Limb (tissue), 2 donors: ENCODE data around the gene RBM47.
"Not testable (repeated sequence)": the region's sequence is repeated elsewhere in the genome, so short reads cannot be mapped to it uniquely, and the experiment has no call there.

ENCODE experiments used
- DNase-seq, 2 donors: peaks; one replicate each; pipeline ENCODE4 v3.0.0-alpha.2; 2016; ENCODE audit errors: extremely low spot score in 2 of 2

The RBM47 gene

GRCh38 chr4:40417941-40418340, 211.7 kb downstream of the RBM47 start:
- no peak for DNase-seq

GRCh38 chr4:40414673-40415072, 215.0 kb downstream of the RBM47 start:
- no peak for DNase-seq

GRCh38 chr4:40412866-40413795, 216.5 kb downstream of the RBM47 start:
- no peak for DNase-seq

DNA sequence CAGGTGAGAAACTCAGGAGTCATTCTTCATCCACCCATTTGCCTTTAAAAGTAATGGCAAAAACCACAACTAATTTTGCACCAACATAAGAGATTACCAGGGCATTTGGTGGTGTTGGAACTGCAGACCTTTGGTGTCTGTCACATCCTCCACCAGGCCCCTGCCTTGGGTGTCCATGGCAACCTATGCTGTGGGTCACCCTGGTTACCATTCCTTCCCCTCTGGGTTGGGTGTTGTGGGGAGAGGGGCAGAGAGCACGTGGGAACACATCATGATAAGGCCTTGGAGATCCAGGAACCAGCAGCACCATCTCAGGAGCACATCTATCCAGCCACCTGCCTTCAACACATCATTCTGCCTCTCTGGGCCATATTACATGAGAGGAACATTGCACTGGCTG, 217.3 kb downstream of the RBM47 start:
- no peak for DNase-seq

- no peak for DNase-seq
Observed at GRCh38 chr4:40409835-40410234, 219.8 kb downstream of the RBM47 start.

DNA sequence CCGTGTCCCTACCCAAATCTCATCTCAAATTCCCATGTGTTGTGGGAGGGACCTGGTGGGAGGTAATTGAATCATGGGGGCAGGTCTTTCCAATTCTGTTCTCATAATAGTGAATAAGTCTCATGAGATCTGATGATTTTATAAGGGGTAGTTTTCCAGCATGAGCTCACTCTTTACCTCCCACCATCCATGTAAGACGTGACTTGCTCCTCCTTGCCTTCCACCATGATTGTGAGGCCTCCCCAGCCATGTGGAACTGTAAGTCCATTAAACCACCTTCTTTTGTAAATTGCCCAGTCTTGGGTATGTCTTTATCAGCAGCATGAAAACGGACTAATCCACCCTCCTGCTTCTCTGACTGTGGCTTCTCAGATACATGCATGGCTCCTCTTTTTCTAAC, 222.2 kb downstream of the RBM47 start:
- DNase-seq, result not testable (repeated sequence)

- DNase-seq, result no peak
Observed at GRCh38 chr4:40406340-40406739, 223.3 kb downstream of the RBM47 start.

- no peak for DNase-seq
Observed at GRCh38 chr4:40405193-40405592, 224.5 kb downstream of the RBM47 start.

DNA sequence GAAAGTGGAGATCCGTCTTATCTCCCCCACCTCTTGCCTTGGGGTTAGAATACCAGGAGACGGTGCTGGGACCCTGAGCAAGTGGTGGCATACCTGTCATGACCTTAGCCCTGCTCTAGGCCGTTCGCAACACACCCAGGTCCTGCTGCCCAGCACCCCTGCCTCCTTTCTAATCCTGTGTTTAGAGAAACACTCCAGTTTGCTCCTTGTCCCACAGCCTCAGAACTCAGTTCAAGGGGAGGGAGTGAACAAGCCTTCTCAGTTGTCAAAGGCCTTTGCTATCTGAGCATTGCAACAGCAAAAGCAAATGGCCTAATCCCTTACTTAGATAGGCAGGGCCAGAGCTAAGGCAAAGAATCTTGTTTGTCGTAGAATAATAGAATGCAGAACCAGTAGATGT, 226.6 kb downstream of the RBM47 start:
- DNase-seq, result no peak

GRCh38 chr4:40402556-40402955, 227.1 kb downstream of the RBM47 start:
- DNase-seq, result no peak

- DNase-seq, result peak in 1 of 2 donors; percentile 52
Observed at GRCh38 chr4:40401631-40402030, 228.0 kb downstream of the RBM47 start.

DNA sequence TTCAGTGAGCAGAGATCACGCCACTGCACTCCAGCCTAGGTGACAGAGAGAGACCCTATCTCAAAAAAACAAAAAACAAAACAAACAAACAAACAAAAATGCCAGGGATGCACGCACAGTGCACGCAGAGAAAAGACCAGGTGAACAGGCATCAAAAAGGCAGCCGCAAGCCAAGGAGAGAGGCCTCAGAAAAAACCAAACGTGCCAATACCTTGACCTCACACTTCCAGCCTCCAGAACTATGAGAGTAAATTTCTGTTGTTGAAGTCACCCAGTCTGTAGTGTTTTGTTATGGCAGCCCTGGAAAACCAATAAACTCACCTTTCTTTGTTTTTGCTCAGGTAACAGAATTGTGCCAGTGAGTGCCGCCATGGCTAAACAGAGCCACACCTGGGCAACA, 228.6 kb downstream of the RBM47 start:
- no peak for DNase-seq

GRCh38 chr4:40399578-40399977, 230.1 kb downstream of the RBM47 start:
- DNase-seq, result no peak

- peak; percentile 18 to 43 for DNase-seq
Observed at GRCh38 chr4:40395908-40396793, 233.5 kb downstream of the RBM47 start.

- DNase-seq, result no peak
Observed at GRCh38 chr4:40395166-40395900, 234.3 kb downstream of the RBM47 start.

DNA sequence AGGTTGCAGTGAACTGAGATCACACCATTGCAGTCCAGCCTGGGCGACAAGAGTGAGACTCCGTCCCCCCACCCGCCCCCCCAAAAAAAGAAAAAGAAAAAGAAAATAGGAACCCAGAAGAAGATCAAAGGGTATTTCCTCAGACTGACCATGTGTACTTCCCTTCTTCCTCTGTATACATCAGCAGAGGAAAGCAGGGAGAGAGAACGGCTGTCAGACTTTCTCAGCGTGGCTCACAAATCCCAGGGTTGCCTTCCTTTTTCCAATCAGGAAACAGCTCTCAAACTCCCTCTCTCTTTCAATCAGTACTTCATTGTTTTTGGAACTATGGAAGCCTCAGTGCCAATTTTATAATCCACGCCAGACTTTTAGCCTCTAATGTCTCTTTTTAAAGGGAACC, 235.4 kb downstream of the RBM47 start:
- peak in 1 of 2 donors; percentile 11 for DNase-seq

DNA sequence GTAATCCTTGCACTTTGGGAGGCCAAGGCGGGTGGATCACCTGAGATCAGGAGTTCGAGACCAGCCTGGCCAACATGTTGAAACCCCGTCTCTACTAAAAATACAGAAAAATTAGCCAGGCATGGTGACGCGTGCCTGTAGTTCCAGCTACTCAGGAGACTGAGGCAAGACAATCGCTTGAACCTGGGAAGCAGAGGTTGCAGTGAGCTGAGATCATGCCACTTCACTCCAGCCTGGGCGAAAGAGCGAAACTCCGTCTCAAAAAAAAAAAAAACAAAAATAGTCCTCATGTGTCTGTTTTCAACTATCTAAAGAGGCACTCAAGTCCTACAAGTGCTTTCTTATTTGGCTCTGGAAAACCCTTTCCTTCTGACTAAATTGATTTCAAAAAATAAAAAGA, 237.4 kb downstream of the RBM47 start:
- not testable (repeated sequence) for DNase-seq

DNA sequence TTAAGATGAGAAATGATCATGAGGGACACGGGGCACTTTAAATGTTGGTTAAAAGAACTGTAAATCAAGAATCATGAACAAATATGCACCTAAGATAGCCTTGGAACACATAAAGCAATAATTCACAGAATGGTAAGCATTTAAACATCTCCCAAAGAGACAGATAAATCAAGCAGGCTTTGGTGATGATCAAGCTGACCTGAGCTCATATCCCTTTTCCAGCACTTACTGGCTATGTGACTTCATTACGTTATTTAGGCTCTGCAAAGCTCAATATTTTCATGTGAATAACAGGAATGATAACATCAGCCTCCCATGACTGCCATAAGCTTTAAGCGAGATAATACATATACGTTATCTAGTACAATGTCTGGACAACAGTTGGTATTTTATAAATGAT, 239.7 kb downstream of the RBM47 start:
- DNase-seq, result no peak

DNA sequence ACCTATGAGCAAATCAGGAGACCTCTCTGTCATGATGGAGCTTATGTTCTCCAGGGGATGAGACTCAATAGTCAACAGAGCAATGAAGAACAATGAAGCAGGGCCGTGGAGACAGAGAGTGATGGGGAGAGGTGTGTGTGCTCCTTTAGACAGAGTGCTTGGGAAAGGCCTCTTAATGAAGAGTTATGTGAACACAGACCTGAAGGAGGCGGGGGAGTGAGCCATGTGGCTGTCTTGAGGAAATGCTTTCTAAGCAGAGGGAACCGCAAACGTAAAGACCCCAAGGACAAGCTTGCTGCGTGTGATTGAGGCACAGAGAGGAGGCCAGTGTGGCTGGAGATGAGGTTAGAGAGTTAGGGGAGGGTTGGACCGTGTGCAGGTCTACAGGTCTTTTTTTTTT, 241.4 kb downstream of the RBM47 start:
- DNase-seq, result no peak

- DNase-seq, result no peak
Observed at GRCh38 chr4:40380647-40381046, 249.0 kb downstream of the RBM47 start.

DNA sequence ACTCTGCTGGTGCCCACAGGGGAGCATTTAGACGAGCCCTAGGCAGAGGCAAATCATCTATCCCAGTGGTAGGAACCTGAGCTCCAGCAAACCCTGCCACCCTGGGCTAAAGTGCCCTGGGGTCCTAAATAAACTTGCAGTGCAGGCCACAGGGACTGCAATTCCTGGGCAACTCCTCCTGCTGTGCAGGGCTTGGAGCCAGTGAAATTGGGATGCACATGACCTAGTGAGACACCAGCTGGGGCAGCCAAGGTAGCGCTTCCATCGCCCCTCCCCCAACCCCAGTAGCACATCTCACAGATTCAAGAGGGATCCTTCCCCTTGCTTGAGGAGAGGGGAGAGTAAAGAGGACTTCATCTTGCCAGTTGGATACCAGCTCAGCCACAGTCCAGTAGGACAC, 250.4 kb downstream of the RBM47 start:
- no peak for DNase-seq

DNA sequence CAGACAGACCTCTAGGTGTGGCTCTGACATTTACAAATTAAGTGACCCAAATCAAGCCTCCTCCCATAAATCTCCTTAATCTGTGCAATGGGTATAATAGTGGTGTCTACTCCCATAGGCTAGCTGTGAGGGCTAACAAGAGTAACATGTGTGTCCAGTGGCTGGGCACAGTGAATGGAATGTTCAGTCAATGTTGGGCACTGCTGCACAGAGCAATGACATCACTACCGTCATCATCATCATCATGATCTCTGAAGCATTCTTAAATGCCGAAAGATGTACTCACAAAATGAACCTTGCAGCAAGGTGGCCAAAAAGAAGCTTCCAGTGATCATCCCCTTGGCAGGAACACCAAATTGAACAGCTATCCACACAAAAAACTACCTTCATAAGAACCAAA, 251.0 kb downstream of the RBM47 start:
- DNase-seq, result no peak
